SK-N-SH (cell line): ENCODE measurements around the gene CEP112.

Experiments used
- EP300 ChIP-seq, 2 experiments: IDR thresholded peaks; 2 replicates each; pipeline versions ENCODE4 v1.4.0 to v1.6.1; 2012; ENCODE audit warnings: borderline replicate concordance in 1 of 2, low read depth in 1 of 2, low read length in 1 of 2
- FOSL2 ChIP-seq: IDR thresholded peaks from 2 replicates; pipeline ENCODE4 v1.4.0; 2012; ENCODE audit warnings: low read depth, mild to moderate bottlenecking, moderate library complexity, borderline replicate concordance
- FOXJ3 ChIP-seq: sonication (generic); formaldehyde crosslinking; IDR thresholded peaks from 2 replicates; pipeline ENCODE4 v1.5.1; 2020; ENCODE audit warnings: mild to moderate bottlenecking, missing genetic modification reagents
- JUND ChIP-seq: IDR thresholded peaks from 2 replicates; pipeline ENCODE4 v1.4.0; 2012
- POLR2AphosphoS5 ChIP-seq: IDR thresholded peaks from 2 replicates; pipeline ENCODE4 v1.6.1; 2012; ENCODE audit warnings: low read depth, low read length
- RCOR1 ChIP-seq: fragments of 150-350 bp; IDR thresholded peaks from 2 replicates; pipeline ENCODE4 v1.6.1; 2017; ENCODE audit warnings: antibody characterized with exemption, low read length
- RFX5 ChIP-seq: IDR thresholded peaks from 2 replicates; pipeline ENCODE4 v1.6.1; 2012; ENCODE audit warnings: mild to moderate bottlenecking, improper control_type of control experiment, low read length
- SIN3A ChIP-seq: IDR thresholded peaks from 2 replicates; pipeline ENCODE4 v1.6.1; 2012; ENCODE audit warnings: low read depth, mild to moderate bottlenecking, low read length, moderate library complexity, borderline replicate concordance
- TF ChIP-seq, protein P1 (sequence below): fragments of 200-600 bp; sonication (generic); IDR thresholded peaks from 2 replicates; pipeline ENCODE4 v1.6.1; 2017; ENCODE audit warnings: antibody characterized with exemption, mild to moderate bottlenecking, moderate library complexity
- TF ChIP-seq, protein P2 (sequence below): IDR thresholded peaks from 2 replicates; pipeline ENCODE4 v1.4.0; 2012; ENCODE audit warnings: low read depth
- TF ChIP-seq, protein P3 (sequence below): IDR thresholded peaks from 2 replicates; pipeline ENCODE4 v1.4.0; 2012; ENCODE audit warnings: low read depth, borderline replicate concordance

DNA sequence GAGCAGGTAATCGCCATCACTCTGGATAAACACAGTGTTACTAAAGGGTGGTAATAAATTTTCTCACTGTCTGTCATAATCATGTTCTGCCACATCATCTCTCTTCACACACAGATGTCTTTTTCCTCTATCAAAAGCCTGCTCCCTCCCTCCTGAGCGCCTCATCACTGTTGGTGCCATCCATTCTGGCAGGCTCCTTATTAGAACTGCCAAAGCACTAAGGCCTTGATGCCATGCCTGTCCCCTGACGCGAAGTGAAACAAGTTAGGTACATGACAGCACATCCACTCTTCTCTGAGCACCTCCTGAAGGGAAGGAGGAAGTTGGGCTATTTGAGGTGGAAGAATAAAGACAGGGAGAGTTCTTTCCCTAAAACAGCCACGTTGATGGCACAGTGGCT is 592.3 kb downstream of the CEP112 start:
- TF ChIP-seq, protein P1, sequence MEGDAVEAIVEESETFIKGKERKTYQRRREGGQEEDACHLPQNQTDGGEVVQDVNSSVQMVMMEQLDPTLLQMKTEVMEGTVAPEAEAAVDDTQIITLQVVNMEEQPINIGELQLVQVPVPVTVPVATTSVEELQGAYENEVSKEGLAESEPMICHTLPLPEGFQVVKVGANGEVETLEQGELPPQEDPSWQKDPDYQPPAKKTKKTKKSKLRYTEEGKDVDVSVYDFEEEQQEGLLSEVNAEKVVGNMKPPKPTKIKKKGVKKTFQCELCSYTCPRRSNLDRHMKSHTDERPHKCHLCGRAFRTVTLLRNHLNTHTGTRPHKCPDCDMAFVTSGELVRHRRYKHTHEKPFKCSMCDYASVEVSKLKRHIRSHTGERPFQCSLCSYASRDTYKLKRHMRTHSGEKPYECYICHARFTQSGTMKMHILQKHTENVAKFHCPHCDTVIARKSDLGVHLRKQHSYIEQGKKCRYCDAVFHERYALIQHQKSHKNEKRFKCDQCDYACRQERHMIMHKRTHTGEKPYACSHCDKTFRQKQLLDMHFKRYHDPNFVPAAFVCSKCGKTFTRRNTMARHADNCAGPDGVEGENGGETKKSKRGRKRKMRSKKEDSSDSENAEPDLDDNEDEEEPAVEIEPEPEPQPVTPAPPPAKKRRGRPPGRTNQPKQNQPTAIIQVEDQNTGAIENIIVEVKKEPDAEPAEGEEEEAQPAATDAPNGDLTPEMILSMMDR = no peak
- TF ChIP-seq RCOR1 (no peak), SIN3A (no peak), FOSL2 (no peak), POLR2AphosphoS5 (no peak), JUND (no peak), RFX5 (no peak), FOXJ3 (CRISPR knock-in tag) (no peak), EP300 (IDR thresholded peaks at IDR 0.05; ENCODE audit: borderline replicate concordance in 1 of 2, low read depth in 1 of 2, low read length in 1 of 2) (no peak)
- TF ChIP-seq, protein P2, sequence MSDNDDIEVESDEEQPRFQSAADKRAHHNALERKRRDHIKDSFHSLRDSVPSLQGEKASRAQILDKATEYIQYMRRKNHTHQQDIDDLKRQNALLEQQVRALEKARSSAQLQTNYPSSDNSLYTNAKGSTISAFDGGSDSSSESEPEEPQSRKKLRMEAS = no peak
- TF ChIP-seq, protein P3, sequence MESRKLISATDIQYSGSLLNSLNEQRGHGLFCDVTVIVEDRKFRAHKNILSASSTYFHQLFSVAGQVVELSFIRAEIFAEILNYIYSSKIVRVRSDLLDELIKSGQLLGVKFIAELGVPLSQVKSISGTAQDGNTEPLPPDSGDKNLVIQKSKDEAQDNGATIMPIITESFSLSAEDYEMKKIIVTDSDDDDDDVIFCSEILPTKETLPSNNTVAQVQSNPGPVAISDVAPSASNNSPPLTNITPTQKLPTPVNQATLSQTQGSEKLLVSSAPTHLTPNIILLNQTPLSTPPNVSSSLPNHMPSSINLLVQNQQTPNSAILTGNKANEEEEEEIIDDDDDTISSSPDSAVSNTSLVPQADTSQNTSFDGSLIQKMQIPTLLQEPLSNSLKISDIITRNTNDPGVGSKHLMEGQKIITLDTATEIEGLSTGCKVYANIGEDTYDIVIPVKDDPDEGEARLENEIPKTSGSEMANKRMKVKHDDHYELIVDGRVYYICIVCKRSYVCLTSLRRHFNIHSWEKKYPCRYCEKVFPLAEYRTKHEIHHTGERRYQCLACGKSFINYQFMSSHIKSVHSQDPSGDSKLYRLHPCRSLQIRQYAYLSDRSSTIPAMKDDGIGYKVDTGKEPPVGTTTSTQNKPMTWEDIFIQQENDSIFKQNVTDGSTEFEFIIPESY = no peak
